ENCODE results near the gene MYLIP.
"Not testable (repeated sequence)": the region's sequence is repeated elsewhere in the genome, so short reads cannot be mapped to it uniquely, and the experiment has no call there.

DNA sequence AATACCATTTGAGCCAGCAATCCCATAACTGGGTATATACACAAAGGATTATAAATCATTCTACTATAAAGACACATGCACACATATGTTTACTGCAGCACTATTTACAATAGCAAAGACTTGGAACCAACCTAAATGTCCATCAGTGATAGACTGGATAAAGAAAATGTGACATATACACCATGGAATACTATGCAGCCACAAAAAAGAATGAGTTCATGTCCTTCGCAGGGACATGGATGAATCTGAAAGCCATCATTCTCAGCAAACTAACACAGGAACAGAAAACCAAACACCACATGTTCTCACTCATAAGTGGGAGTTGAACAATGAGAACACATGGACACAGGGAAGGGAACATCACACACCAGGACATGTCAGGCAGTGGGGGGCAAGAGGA lies 47.7 kb downstream of the MYLIP start:
- TF ChIP-seq, protein P1, sequence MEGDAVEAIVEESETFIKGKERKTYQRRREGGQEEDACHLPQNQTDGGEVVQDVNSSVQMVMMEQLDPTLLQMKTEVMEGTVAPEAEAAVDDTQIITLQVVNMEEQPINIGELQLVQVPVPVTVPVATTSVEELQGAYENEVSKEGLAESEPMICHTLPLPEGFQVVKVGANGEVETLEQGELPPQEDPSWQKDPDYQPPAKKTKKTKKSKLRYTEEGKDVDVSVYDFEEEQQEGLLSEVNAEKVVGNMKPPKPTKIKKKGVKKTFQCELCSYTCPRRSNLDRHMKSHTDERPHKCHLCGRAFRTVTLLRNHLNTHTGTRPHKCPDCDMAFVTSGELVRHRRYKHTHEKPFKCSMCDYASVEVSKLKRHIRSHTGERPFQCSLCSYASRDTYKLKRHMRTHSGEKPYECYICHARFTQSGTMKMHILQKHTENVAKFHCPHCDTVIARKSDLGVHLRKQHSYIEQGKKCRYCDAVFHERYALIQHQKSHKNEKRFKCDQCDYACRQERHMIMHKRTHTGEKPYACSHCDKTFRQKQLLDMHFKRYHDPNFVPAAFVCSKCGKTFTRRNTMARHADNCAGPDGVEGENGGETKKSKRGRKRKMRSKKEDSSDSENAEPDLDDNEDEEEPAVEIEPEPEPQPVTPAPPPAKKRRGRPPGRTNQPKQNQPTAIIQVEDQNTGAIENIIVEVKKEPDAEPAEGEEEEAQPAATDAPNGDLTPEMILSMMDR (conservative IDR thresholded peaks at IDR 0.05 in 1 of 2, IDR thresholded peaks at IDR 0.05 in 1 of 2; ENCODE audit: low read depth in 1 of 2, low read length in 2 of 2), result not testable (repeated sequence)
- TF ChIP-seq EZH2 (IDR thresholded peaks at IDR 0.05; ENCODE audit: low read length, missing control alignments), result not testable (repeated sequence)

Data from fibroblast of lung (primary cell).